ENCODE data around the gene HSPA12A. TPM values are rescaled to one million over a fixed set of nuclear protein-coding genes. Genes with fewer than 3 reads are reported as not detected.

HSPA12A gene
- total and polyA plus RNA-seq, 7 donors: 1.4 to 17.4 (median 12.3) TPM

GRCh38 chr10:116671274-116671926, 71.0 kb downstream of the HSPA12A start:
- Histone ChIP-seq H3K36me3 (peaks cover 0 to 36% (median 0%) of the 10 kb centered on the region in 4 donors), H3K4me1 (peaks cover 0 to 7% (median 5%) of the 10 kb centered on the region in 4 donors), H3K9me3 (no peaks in the 10 kb centered on the region), H3K27me3 (peaks cover 4 to 13% (median 12%) of the 10 kb centered on the region in 3 donors), H3K4me3 (no peak overlapping the region), H3K27ac (no peak overlapping the region)
- 68 to 77% methylated on average over 5 of the region's 5 CpGs for WGBS, 2 donors
- TF ChIP-seq CTCF (IDR thresholded peaks at IDR 0.05) (no peak), POLR2A (IDR thresholded peaks at IDR 0.05) (no peak), POLR2AphosphoS5 (IDR thresholded peaks at IDR 0.05) (no peak), EP300 (IDR thresholded peaks at IDR 0.05) (no peak)
- intact Hi-C loops (cut with DNase I): no loop called here
- DNase-seq: no peak

- WGBS, 2 donors: 63 to 77% methylated on average over 6 of the region's 6 CpGs
- TF ChIP-seq POLR2AphosphoS5 (IDR thresholded peaks at IDR 0.05): no peak
- TF ChIP-seq EP300 (IDR thresholded peaks at IDR 0.05): no peak
- TF ChIP-seq CTCF (IDR thresholded peaks at IDR 0.05): no peak
- TF ChIP-seq POLR2A (IDR thresholded peaks at IDR 0.05): no peak
- Histone ChIP-seq H3K36me3 (peaks cover 0 to 29% (median 0%) of the 10 kb centered on the region in 4 donors), H3K4me3 (no peak overlapping the region), H3K4me1 (peaks cover 0 to 12% (median 10%) of the 10 kb centered on the region in 4 donors), H3K9me3 (no peaks in the 10 kb centered on the region), H3K27me3 (peaks cover 4 to 13% (median 12%) of the 10 kb centered on the region in 3 donors), H3K27ac (no peak overlapping the region)
- DNase-seq: no peak
- intact Hi-C loops (cut with DNase I): no loop called here
Observed at GRCh38 chr10:116670706-116671105, 71.7 kb downstream of the HSPA12A start.

- TF ChIP-seq CTCF (IDR thresholded peaks at IDR 0.05) (no peak), POLR2A (IDR thresholded peaks at IDR 0.05) (no peak), POLR2AphosphoS5 (IDR thresholded peaks at IDR 0.05) (no peak)
- Histone ChIP-seq H3K4me1 (peaks cover 0 to 16% (median 13%) of the 10 kb centered on the region in 4 donors), H3K36me3 (peaks cover 0 to 23% (median 0%) of the 10 kb centered on the region in 4 donors), H3K27ac (peak overlapping the region; percentile 15 to 55 (median 36)), H3K27me3 (peaks cover 4 to 13% (median 12%) of the 10 kb centered on the region in 3 donors), H3K9me3 (no peaks in the 10 kb centered on the region), H3K4me3 (peak overlapping the region; percentile 17 to 40 (median 34))
- intact Hi-C loops (cut with DNase I): no loop called here
- WGBS, 2 donors: 18 to 20% methylated on average over 41 of the region's 41 CpGs
- DNase-seq: no peak
Observed at GRCh38 chr10:116669832-116670644, 72.3 kb downstream of the HSPA12A start.

- WGBS, 2 donors: 91 to 94% methylated on average over 5 of the region's 5 CpGs
- intact Hi-C loops (cut with DNase I): no loop called here
- peaks cover 4 to 13% (median 12%) of the 10 kb centered on the region in 3 donors for H3K27me3 ChIP-seq
- TF ChIP-seq POLR2A (IDR thresholded peaks at IDR 0.05) (no peak), EP300 (IDR thresholded peaks at IDR 0.05) (no peak), POLR2AphosphoS5 (IDR thresholded peaks at IDR 0.05) (no peak), CTCF (IDR thresholded peaks at IDR 0.05) (no peak)
- H3K4me3 ChIP-seq: peak overlapping the region in 2 of 4 donors; percentile 28 to 40
- peaks cover 0 to 13% (median 0%) of the 10 kb centered on the region in 4 donors for H3K36me3 ChIP-seq
- DNase-seq: no peak
- peaks cover 0 to 16% (median 13%) of the 10 kb centered on the region in 4 donors for H3K4me1 ChIP-seq
- peak overlapping the region in 2 of 4 donors; percentile 31 to 55 for H3K27ac ChIP-seq
- H3K9me3 ChIP-seq: no peaks in the 10 kb centered on the region
Observed at GRCh38 chr10:116669080-116669479, 73.3 kb downstream of the HSPA12A start.

Measured in sigmoid colon (tissue), 7 donors.